ENCODE measurements around the gene RPL18. TPM values are rescaled to one million over a fixed set of nuclear protein-coding genes. Genes with fewer than 3 reads are reported as not detected.

RPL18 gene
- total and polyA plus RNA-seq, 9 of the 15 experiments (the other 6 are each of a cell fraction or from before 2014, with no cell fraction given): 312 to 2,635 (median 1,653) TPM

- TF ChIP-seq DACH1 (IDR thresholded peaks at IDR 0.05; ENCODE audit: partially characterized antibody) (no peak), TBL1XR1 (IDR thresholded peaks at IDR 0.05; ENCODE audit: low read length in 2 of 2) (no peak), KDM1A (IDR thresholded peaks at IDR 0.05) (peak in 1 of 2 experiments; percentile 54; a peak in 1 of 4 replicates), MAZ (CRISPR knock-in tag; conservative IDR thresholded peaks at IDR 0.05 in 1 of 2, IDR thresholded peaks at IDR 0.05 in 1 of 2) (peak in 1 of 2 experiments; percentile 32; a peak in 2 of 4 replicates), PHB2 (IDR thresholded peaks at IDR 0.05; ENCODE audit: low read depth) (no peak), NR1H2 (CRISPR knock-in tag; IDR thresholded peaks at IDR 0.05) (no peak), ETS2 (tag; IDR thresholded peaks at IDR 0.05; ENCODE audit: borderline replicate concordance, poor library complexity, severe bottlenecking) (no peak), HDAC2 (IDR thresholded peaks at IDR 0.05) (no peak; the same call in 1 of the 2 replicates), POLR2H (tag; IDR thresholded peaks at IDR 0.05; ENCODE audit: low read depth) (no peak), ZC3H4 (CRISPR knock-in tag; IDR thresholded peaks at IDR 0.05; ENCODE audit: borderline replicate concordance) (peak; percentile 51; the same call in 1 of the 2 replicates), ZNF764 (CRISPR knock-in tag; IDR thresholded peaks at IDR 0.05; ENCODE audit: low read depth) (no peak), ZFP91 (CRISPR knock-in tag; IDR thresholded peaks at IDR 0.05) (no peak), ZZZ3 (IDR thresholded peaks at IDR 0.05) (no peak), NR2C2 (CRISPR knock-in tag; IDR thresholded peaks at IDR 0.05) (no peak), NR2C2 (tag; IDR thresholded peaks at IDR 0.05) (peak; percentile 68), ZBTB12 (CRISPR knock-in tag; IDR thresholded peaks at IDR 0.05) (no peak)
- TF ChIP-seq, protein P1, sequence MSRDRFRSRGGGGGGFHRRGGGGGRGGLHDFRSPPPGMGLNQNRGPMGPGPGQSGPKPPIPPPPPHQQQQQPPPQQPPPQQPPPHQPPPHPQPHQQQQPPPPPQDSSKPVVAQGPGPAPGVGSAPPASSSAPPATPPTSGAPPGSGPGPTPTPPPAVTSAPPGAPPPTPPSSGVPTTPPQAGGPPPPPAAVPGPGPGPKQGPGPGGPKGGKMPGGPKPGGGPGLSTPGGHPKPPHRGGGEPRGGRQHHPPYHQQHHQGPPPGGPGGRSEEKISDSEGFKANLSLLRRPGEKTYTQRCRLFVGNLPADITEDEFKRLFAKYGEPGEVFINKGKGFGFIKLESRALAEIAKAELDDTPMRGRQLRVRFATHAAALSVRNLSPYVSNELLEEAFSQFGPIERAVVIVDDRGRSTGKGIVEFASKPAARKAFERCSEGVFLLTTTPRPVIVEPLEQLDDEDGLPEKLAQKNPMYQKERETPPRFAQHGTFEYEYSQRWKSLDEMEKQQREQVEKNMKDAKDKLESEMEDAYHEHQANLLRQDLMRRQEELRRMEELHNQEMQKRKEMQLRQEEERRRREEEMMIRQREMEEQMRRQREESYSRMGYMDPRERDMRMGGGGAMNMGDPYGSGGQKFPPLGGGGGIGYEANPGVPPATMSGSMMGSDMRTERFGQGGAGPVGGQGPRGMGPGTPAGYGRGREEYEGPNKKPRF (IDR thresholded peaks at IDR 0.05; ENCODE audit: low read depth, low read length): no peak
- TF ChIP-seq, protein P2, sequence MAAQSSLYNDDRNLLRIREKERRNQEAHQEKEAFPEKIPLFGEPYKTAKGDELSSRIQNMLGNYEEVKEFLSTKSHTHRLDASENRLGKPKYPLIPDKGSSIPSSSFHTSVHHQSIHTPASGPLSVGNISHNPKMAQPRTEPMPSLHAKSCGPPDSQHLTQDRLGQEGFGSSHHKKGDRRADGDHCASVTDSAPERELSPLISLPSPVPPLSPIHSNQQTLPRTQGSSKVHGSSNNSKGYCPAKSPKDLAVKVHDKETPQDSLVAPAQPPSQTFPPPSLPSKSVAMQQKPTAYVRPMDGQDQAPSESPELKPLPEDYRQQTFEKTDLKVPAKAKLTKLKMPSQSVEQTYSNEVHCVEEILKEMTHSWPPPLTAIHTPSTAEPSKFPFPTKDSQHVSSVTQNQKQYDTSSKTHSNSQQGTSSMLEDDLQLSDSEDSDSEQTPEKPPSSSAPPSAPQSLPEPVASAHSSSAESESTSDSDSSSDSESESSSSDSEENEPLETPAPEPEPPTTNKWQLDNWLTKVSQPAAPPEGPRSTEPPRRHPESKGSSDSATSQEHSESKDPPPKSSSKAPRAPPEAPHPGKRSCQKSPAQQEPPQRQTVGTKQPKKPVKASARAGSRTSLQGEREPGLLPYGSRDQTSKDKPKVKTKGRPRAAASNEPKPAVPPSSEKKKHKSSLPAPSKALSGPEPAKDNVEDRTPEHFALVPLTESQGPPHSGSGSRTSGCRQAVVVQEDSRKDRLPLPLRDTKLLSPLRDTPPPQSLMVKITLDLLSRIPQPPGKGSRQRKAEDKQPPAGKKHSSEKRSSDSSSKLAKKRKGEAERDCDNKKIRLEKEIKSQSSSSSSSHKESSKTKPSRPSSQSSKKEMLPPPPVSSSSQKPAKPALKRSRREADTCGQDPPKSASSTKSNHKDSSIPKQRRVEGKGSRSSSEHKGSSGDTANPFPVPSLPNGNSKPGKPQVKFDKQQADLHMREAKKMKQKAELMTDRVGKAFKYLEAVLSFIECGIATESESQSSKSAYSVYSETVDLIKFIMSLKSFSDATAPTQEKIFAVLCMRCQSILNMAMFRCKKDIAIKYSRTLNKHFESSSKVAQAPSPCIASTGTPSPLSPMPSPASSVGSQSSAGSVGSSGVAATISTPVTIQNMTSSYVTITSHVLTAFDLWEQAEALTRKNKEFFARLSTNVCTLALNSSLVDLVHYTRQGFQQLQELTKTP (IDR thresholded peaks at IDR 0.05; ENCODE audit: low read depth in 1 of 2, partially characterized antibody in 2 of 2): peak in 1 of 2 experiments; percentile 20
Observed at GRCh38 chr19:48639483-48640375, 20.8 kb upstream of the RPL18 start (continued).

Measured in K562 (cell line).